Endodermal cell (in vitro differentiated cells): ENCODE data around the gene HOXD12. TPM values are rescaled to one million over a fixed set of nuclear protein-coding genes. Genes with fewer than 3 reads are reported as not detected.

Experiments used
- DNase-seq: peaks from one replicate; pipeline ENCODE4 v3.0.0-alpha.2; 2017
- H3K27ac ChIP-seq: 2 replicates; pipeline ENCODE4 v1.5.1; 2013; ENCODE audit warnings: mild to moderate bottlenecking, low read depth, low read length, moderate library complexity
- H3K27me3 ChIP-seq: 2 replicates; pipeline ENCODE4 v1.6.1; 2013; ENCODE audit warnings: mild to moderate bottlenecking, low read length, moderate library complexity; ENCODE audit not compliant: insufficient read depth, control insufficient read depth, poor library complexity, severe bottlenecking
- H3K36me3 ChIP-seq: 2 replicates; pipeline ENCODE4 v1.7.0; 2013; ENCODE audit warnings: mild to moderate bottlenecking, low read length, moderate library complexity; ENCODE audit not compliant: control insufficient read depth, insufficient read depth
- H3K4me1 ChIP-seq: one replicate; pipeline ENCODE4 v1.7.0; 2013; ENCODE audit warnings: low read length; ENCODE audit not compliant: control insufficient read depth, insufficient read depth
- H3K4me3 ChIP-seq: 2 replicates; pipeline ENCODE4 v1.5.1; 2013; ENCODE audit warnings: mild to moderate bottlenecking, low read length, moderate library complexity
- H3K9ac ChIP-seq: 2 replicates; pipeline ENCODE4 v1.6.1; 2013; ENCODE audit warnings: mild to moderate bottlenecking, low read length, moderate library complexity; ENCODE audit not compliant: poor library complexity, severe bottlenecking; ENCODE audit errors: extremely low read depth
- H3K9me3 ChIP-seq: 2 replicates; pipeline ENCODE4 v1.6.1; 2013; ENCODE audit warnings: mild to moderate bottlenecking, low read length, moderate library complexity; ENCODE audit not compliant: control insufficient read depth
- H3K27ac Mint-ChIP-seq: 2 replicates; pipeline ENCODE4 v1.8.0; 2020; ENCODE audit warnings: mixed read lengths
- H3K27me3 Mint-ChIP-seq: 2 replicates; pipeline ENCODE4 v1.8.0; 2021; ENCODE audit warnings: mild to moderate bottlenecking, mixed read lengths; ENCODE audit not compliant: insufficient read depth
- H3K36me3 Mint-ChIP-seq: 2 replicates; pipeline ENCODE4 v1.8.0; 2020; ENCODE audit warnings: low read depth, mixed read lengths
- H3K4me1 Mint-ChIP-seq: 2 replicates; pipeline ENCODE4 v1.8.0; 2020; ENCODE audit warnings: mixed read lengths
- H3K4me3 Mint-ChIP-seq: 2 replicates; pipeline ENCODE4 v1.8.0; 2020; ENCODE audit warnings: mild to moderate bottlenecking, moderate library complexity, mixed read lengths
- H3K9me3 Mint-ChIP-seq: 2 replicates; pipeline ENCODE4 v1.8.0; 2020; ENCODE audit warnings: mild to moderate bottlenecking, mixed read lengths
- WGBS, 2 experiments: methylation state at CpG; one replicate each; pipeline versions ENCODE4 v1.1.5 to v1.1.7; 2013; ENCODE audit warnings: missing lambda C conversion rate in 2 of 2, mixed read lengths in 1 of 2; ENCODE audit not compliant: insufficient coverage in 1 of 2, insufficient read length in 1 of 2; 5-methylcytosine and 5-hydroxymethylcytosine counted together
- total RNA-seq, 2 donors: library from RNA; stranded (reverse); fragmentation: NEBNext Ultra II Directional in 1 of 2; extraction: Animal tissue kit (Norgen Biotek cat#: 25700) in 1 of 2; gene quantifications; 2 replicates in 1 of 2; 3 replicates in 1 of 2; pipeline ENCODE4 v1.2.1, GENCODE V29; 2021
- TF ChIP-seq, protein P1 (sequence below): fragments of 200-600 bp; sonication (generic); conservative IDR thresholded peaks from 2 replicates; pipeline ENCODE4 v1.5.0; 2021; ENCODE audit warnings: antibody characterized with exemption, mild to moderate bottlenecking

HOXD12 gene
- total RNA-seq, 2 donors from 2014 or later = not detected

DNA sequence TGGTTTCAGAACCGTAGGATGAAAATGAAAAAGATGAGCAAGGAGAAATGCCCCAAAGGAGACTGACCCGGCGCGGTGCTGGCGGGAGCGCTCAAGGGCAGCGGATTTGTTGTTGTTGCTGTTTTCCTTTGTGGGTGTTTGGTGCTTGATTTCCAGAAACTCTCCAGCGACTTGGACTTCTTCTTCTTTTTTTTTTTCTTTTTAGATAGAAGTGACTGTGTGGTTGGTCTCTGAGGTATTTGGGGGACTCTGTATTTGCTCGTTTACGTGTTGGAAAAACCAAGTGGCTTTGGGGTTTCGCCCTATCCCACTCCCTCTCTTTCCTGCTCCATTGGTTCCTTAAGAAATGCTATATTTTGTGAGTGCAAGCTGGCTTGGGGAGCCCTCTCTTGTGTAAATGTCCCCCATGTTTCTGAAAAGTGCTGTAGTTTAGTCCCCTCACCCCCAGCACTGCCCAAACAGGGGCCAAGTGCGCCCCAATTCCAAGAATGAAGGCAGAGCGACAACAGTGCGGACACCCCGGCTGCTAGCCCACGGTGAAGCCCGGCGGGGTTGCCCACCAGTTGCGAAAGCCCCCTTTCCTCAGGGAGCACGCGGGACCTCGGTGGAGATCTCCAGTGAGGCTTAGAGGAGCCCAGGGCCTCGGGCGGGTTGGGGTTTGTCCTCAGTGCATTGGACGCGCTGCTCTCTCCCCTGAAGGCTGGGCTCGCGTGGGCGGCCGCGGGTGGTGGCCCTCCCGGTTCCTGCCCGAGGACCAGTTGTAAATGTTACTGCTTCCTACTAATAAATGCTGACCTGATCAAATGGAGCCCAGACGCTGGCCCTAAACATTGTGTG lies 24.7 kb downstream of the HOXD12 start:
- peaks cover 99% of the 10 kb centered on the region for H3K27me3 Mint-ChIP-seq
- no peaks in the 10 kb centered on the region for H3K9me3 ChIP-seq
- no peaks in the 10 kb centered on the region for H3K36me3 ChIP-seq
- H3K4me3 ChIP-seq = no peak overlapping the region
- H3K27ac Mint-ChIP-seq = no peak overlapping the region
- peaks cover 100% of the 10 kb centered on the region for H3K27me3 ChIP-seq
- H3K4me3 Mint-ChIP-seq = no peak overlapping the region
- no peaks in the 10 kb centered on the region for H3K9me3 Mint-ChIP-seq
- H3K4me1 Mint-ChIP-seq = peaks cover 8% of the 10 kb centered on the region
- peak; percentile 42 for DNase-seq
- H3K27ac ChIP-seq = no peak overlapping the region
- no peaks in the 10 kb centered on the region for H3K36me3 Mint-ChIP-seq
- no peak overlapping the region for H3K9ac ChIP-seq
- WGBS, 2 experiments = 18 to 32% methylated on average over 20 to 34 of the region's 34 CpGs
- H3K4me1 ChIP-seq = no peaks in the 10 kb centered on the region
- TF ChIP-seq, protein P1, sequence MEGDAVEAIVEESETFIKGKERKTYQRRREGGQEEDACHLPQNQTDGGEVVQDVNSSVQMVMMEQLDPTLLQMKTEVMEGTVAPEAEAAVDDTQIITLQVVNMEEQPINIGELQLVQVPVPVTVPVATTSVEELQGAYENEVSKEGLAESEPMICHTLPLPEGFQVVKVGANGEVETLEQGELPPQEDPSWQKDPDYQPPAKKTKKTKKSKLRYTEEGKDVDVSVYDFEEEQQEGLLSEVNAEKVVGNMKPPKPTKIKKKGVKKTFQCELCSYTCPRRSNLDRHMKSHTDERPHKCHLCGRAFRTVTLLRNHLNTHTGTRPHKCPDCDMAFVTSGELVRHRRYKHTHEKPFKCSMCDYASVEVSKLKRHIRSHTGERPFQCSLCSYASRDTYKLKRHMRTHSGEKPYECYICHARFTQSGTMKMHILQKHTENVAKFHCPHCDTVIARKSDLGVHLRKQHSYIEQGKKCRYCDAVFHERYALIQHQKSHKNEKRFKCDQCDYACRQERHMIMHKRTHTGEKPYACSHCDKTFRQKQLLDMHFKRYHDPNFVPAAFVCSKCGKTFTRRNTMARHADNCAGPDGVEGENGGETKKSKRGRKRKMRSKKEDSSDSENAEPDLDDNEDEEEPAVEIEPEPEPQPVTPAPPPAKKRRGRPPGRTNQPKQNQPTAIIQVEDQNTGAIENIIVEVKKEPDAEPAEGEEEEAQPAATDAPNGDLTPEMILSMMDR = no peak

DNA sequence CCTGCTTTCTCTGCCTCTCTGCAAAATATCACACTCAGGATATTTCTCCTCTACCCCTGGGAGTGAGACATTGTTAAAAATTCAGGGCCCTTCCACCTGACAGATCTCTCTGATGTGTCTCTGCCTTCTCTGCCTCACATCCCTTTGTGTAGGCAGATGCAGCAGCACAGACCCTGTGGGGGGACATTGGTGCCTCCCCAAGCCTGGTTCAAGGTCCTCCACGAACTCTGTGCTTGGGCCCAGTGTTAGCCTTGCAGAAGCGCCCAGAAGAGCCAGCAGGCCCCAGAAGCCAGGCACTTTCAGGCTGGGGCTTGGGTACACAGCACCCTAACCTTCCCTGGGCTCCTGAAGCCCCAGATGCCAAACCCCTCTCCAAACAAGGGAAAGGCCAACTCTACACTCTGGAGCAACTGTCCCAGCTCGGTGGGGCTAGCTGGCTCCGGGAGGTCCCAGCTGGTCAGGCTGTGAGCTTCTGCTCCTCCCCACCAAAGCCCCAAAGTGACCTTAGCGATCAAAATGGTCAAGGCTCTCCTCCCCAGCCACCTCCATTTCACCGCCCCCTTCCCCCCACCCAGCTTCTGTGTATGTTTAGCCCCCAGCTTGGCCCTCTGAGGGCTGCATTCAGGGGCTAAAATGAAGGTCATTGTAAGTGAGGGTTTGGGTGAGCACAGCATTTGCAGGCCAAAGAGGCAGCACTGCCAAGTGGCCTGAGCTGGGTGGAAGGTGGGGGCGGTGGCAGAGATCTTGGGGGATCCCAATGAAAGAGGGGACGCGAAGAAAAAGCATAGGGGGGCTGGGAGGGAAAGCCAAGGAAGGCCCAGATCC lies 25.6 kb downstream of the HOXD12 start:
- TF ChIP-seq, protein P1 = no peak
- Histone ChIP-seq H3K27ac (no peak overlapping the region), H3K36me3 (no peaks in the 10 kb centered on the region), H3K4me3 (no peak overlapping the region), H3K4me1 (no peaks in the 10 kb centered on the region), H3K27me3 (peaks cover 100% of the 10 kb centered on the region), H3K9me3 (no peaks in the 10 kb centered on the region), H3K9ac (no peak overlapping the region)
- H3K4me1 Mint-ChIP-seq = peaks cover 8% of the 10 kb centered on the region
- WGBS, 2 experiments = 24 to 30% methylated on average over 4 to 9 of the region's 9 CpGs
- H3K9me3 Mint-ChIP-seq = no peaks in the 10 kb centered on the region
- H3K4me3 Mint-ChIP-seq = no peak overlapping the region
- no peaks in the 10 kb centered on the region for H3K36me3 Mint-ChIP-seq
- peak; percentile 47 for DNase-seq
- H3K27me3 Mint-ChIP-seq = peaks cover 96% of the 10 kb centered on the region
- H3K27ac Mint-ChIP-seq = no peak overlapping the region

DNA sequence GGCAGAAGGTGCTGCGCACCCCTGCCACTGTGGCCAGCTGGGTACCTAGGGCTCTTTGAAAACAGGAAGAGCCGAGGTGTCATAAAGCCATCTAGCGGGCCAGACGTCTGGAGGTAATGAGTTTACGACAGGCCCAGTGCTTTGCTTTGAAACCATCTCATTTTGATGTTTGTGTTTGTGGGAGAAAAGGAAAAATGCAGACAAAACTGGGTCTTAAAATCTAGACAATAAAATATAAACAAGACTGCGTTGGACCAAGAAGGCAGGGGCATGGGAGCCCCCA lies 26.1 kb downstream of the HOXD12 start:
- peaks cover 8% of the 10 kb centered on the region for H3K4me1 Mint-ChIP-seq
- H3K36me3 Mint-ChIP-seq = no peaks in the 10 kb centered on the region
- H3K4me3 ChIP-seq = no peak overlapping the region
- no peak overlapping the region for H3K27ac Mint-ChIP-seq
- H3K4me3 Mint-ChIP-seq = no peak overlapping the region
- H3K9me3 ChIP-seq = no peaks in the 10 kb centered on the region
- H3K27ac ChIP-seq = no peak overlapping the region
- no peaks in the 10 kb centered on the region for H3K4me1 ChIP-seq
- H3K9me3 Mint-ChIP-seq = no peaks in the 10 kb centered on the region
- 25 to 26% methylated on average over 5 to 6 of the region's 6 CpGs for WGBS, 2 experiments
- peaks cover 100% of the 10 kb centered on the region for H3K27me3 ChIP-seq
- TF ChIP-seq, protein P1 = no peak
- DNase-seq = peak; percentile 46
- peaks cover 95% of the 10 kb centered on the region for H3K27me3 Mint-ChIP-seq
- no peaks in the 10 kb centered on the region for H3K36me3 ChIP-seq
- H3K9ac ChIP-seq = no peak overlapping the region
